Pancreas (tissue), 10 donors: ENCODE data around the gene HTR1E. TPM values are rescaled to one million over a fixed set of nuclear protein-coding genes. Genes with fewer than 3 reads are reported as not detected.

ENCODE experiments used
- ATAC-seq, 4 donors: fragments of 200-7000 bp; cut with Tn5 transposase; one replicate each; pipeline versions ENCODE4 v1.8.0 to v1.9.1; 2020; ENCODE audit warnings: mild to moderate bottlenecking in 4 of 4, moderate library complexity in 4 of 4
- DNase-seq, 6 donors: peaks; one replicate each; pipeline ENCODE4 v3.0.0-alpha.2; 2020
- FAIRE-seq: peaks from 2 replicates; lab custom pipeline; 2012; peaks lifted over from hg19 to GRCh38; lab: Jason Lieb, UNC
- H3K27ac ChIP-seq, 4 donors: fragments of 200-600 bp; sonication (generic); 1 replicate in 3 of 4; 2 replicates in 1 of 4; pipeline versions ENCODE4 v1.5.0 to v1.8.0; 2020
- H3K27me3 ChIP-seq, 4 donors: fragments of 200-600 bp; one replicate each; pipeline ENCODE4 v1.8.0; 2021
- H3K36me3 ChIP-seq, 3 donors: fragments of 200-600 bp; sonication (generic) in 1 of 3; one replicate each; pipeline versions ENCODE4 v1.5.0 to v1.8.0; 2020 to 2021
- H3K4me1 ChIP-seq, 3 donors: fragments of 200-600 bp; one replicate each; pipeline ENCODE4 v1.8.0; 2021
- H3K4me3 ChIP-seq, 4 donors: fragments of 200-600 bp; sonication (generic) in 2 of 4; one replicate each; pipeline versions ENCODE4 v1.5.0 to v1.8.0; 2020 to 2021
- H3K9me3 ChIP-seq, 4 donors: fragments of 200-600 bp; one replicate each; pipeline ENCODE4 v1.8.0; 2021
- CTCF ChIP-seq, 4 donors: fragments of 200-600 bp; sonication (generic) in 3 of 4; IDR thresholded peaks; one replicate each; pipeline versions ENCODE4 v1.5.0 to v1.8.0; 2021; ENCODE audit warnings: antibody characterized with exemption in 4 of 4
- WGBS, 2 donors: extraction: QIAGEN DNeasy Blood & Tissue Kit; methylation state at CpG; one replicate each; pipeline ENCODE4 v1.1.7; 2013; 5-methylcytosine and 5-hydroxymethylcytosine counted together
- intact Hi-C, 3 donors: fragments of 100-400 bp; cut with DNase I; formaldehyde crosslinking; loops; one replicate each; pipeline versions ENCODE4 v1.11.1 to v1.14.2; 2022
- polyA plus RNA-seq, 2 donors: library from polyadenylated mRNA; stranded (reverse); fragments of 200-250 nt; gene quantifications; one replicate each; pipeline ENCODE4 v1.2.3, GENCODE V29; 2013
- total RNA-seq, 6 donors: library from RNA; stranded (reverse); fragmentation: NEBNext Ultra II Directional in 4 of 6; extraction: Animal tissue kit (Norgen Biotek cat#: 25700) in 4 of 6; gene quantifications; one replicate each; pipeline versions ENCODE4 v1.2.1 to v1.2.4, GENCODE V29; 2021 to 2023
- donor health status: healthy with polysubstance abuse.
- donor health status: DM: no; HTN: no; CAD: no; lungs with moderate emphysema.
- donor health status: DM: no; HTN: no; CAD: no.
- donor health status: control.
- donor health status: control.
- donor health status: Bipolar disorder and iron deficiency.
- donor health status: DM: yes; HTN: yes; CAD: no.
- donor health status: DM: no; HTN: no; CAD: no.
- donor health status: DM: no; HTN: no; CAD: no.
- donor health status: DM: yes; HTN: yes; CAD: no.

The HTR1E gene
- total and polyA plus RNA-seq, 8 donors = 0.09 to 0.52 (median 0.24) TPM; not detected in 5

- TF ChIP-seq CTCF (IDR thresholded peaks at IDR 0.05) = no peak
- no peak for DNase-seq
These were observed 3.0 kb upstream of the HTR1E start for GRCh38 chr6:86934365-86934764.

GRCh38 chr6:86936834-86937218 lies 502 bp upstream of the HTR1E start:
- H3K27me3 ChIP-seq = no peaks in the 10 kb centered on the region
- peak overlapping the region; percentile 13 to 47 (median 32) for H3K4me3 ChIP-seq
- no peak for FAIRE-seq
- intact Hi-C loops = no loop called here
- peaks cover 0 to 3% (median 0%) of the 10 kb centered on the region in 3 donors for H3K4me1 ChIP-seq
- no peaks in the 10 kb centered on the region for H3K36me3 ChIP-seq
- H3K9me3 ChIP-seq = no peaks in the 10 kb centered on the region
- WGBS, 2 donors = 3 to 7% methylated on average over 12 of the region's 12 CpGs
- no peak for TF ChIP-seq CTCF (IDR thresholded peaks at IDR 0.05)
- peak in 1 of 6 donors; percentile 83 for DNase-seq
- peak overlapping the region in 1 of 4 donors; percentile 58 for H3K27ac ChIP-seq
- peak in 3 of 4 donors; percentile 9 to 47 (median 11) for ATAC-seq

More at GRCh38 chr6:86934365-86934764, 3.0 kb upstream of the HTR1E start:
- Histone ChIP-seq H3K27ac (no peak overlapping the region), H3K27me3 (no peaks in the 10 kb centered on the region), H3K9me3 (no peaks in the 10 kb centered on the region), H3K36me3 (no peaks in the 10 kb centered on the region), H3K4me3 (no peak overlapping the region), H3K4me1 (peaks cover 0 to 3% (median 0%) of the 10 kb centered on the region in 3 donors)
- intact Hi-C loops = no loop called here
- 74 to 94% methylated on average over 1 of the region's 1 CpG for WGBS, 2 donors
- ATAC-seq (no peak), FAIRE-seq (no peak)

- WGBS, 2 donors = 81 to 90% methylated on average over 4 of the region's 4 CpGs
- intact Hi-C loops = no loop called here
- ATAC-seq (no peak), FAIRE-seq (no peak), DNase-seq (no peak)
- Histone ChIP-seq H3K4me3 (no peak overlapping the region), H3K36me3 (no peaks in the 10 kb centered on the region), H3K27ac (no peak overlapping the region), H3K27me3 (no peaks in the 10 kb centered on the region), H3K4me1 (peaks cover 0 to 3% (median 0%) of the 10 kb centered on the region in 3 donors), H3K9me3 (no peaks in the 10 kb centered on the region)
- TF ChIP-seq CTCF (IDR thresholded peaks at IDR 0.05) = no peak
These were observed 1.5 kb downstream of the HTR1E start for GRCh38 chr6:86938814-86939213.

GRCh38 chr6:86941461-86941860 lies 4.1 kb downstream of the HTR1E start:
- no peaks in the 10 kb centered on the region for H3K9me3 ChIP-seq
- WGBS, 2 donors = 88 to 94% methylated on average over 1 of the region's 1 CpG
- intact Hi-C loops = no loop called here

More at GRCh38 chr6:86941461-86941860, 4.1 kb downstream of the HTR1E start:
- Histone ChIP-seq H3K27me3 (no peaks in the 10 kb centered on the region), H3K36me3 (no peaks in the 10 kb centered on the region), H3K27ac (no peak overlapping the region), H3K4me3 (no peak overlapping the region), H3K4me1 (peaks cover 1 to 9% (median 3%) of the 10 kb centered on the region in 3 donors)
- TF ChIP-seq CTCF (IDR thresholded peaks at IDR 0.05) = no peak
- no peak for DNase-seq
- no peak for FAIRE-seq
- ATAC-seq = no peak
